ENCODE data around the gene PTPRG.

DNA sequence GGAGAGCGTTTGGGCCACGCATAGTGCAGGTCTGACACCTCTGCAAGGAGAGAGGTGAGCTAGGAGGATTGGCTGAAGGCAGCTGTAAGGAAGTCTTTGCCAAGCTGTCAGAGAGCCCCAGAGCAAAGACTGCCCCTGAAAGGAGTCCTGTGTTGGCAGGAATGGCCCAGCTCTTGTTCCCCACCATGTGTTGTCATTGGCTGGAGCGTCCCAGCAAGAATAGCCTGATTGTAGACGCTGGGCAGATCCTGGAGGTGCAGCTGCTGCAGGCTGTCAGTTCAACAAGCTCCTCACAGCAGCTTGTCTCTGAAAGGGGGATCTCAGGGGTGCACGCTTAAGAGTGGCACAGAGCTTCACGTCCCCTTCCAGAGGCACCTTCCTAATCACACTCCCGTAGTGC is 574.4 kb downstream of the PTPRG start:
- TF ChIP-seq, protein P1, sequence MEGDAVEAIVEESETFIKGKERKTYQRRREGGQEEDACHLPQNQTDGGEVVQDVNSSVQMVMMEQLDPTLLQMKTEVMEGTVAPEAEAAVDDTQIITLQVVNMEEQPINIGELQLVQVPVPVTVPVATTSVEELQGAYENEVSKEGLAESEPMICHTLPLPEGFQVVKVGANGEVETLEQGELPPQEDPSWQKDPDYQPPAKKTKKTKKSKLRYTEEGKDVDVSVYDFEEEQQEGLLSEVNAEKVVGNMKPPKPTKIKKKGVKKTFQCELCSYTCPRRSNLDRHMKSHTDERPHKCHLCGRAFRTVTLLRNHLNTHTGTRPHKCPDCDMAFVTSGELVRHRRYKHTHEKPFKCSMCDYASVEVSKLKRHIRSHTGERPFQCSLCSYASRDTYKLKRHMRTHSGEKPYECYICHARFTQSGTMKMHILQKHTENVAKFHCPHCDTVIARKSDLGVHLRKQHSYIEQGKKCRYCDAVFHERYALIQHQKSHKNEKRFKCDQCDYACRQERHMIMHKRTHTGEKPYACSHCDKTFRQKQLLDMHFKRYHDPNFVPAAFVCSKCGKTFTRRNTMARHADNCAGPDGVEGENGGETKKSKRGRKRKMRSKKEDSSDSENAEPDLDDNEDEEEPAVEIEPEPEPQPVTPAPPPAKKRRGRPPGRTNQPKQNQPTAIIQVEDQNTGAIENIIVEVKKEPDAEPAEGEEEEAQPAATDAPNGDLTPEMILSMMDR (IDR thresholded peaks at IDR 0.05 in 2 of 3, conservative IDR thresholded peaks at IDR 0.05 in 1 of 3; ENCODE audit: control insufficient read depth in 2 of 3, extremely low read depth in 1 of 3, insufficient read depth in 1 of 3, low read depth in 3 of 3, low read length in 3 of 3), result no peak
- TF ChIP-seq NBN (IDR thresholded peaks at IDR 0.05) (no peak), RFX5 (IDR thresholded peaks at IDR 0.05; ENCODE audit: low read depth, low read length) (no peak), CBX3 (IDR thresholded peaks at IDR 0.05; ENCODE audit: borderline replicate concordance, low read depth) (no peak), STAT3 (IDR thresholded peaks at IDR 0.05; ENCODE audit: low read depth, low read length) (no peak), KLF5 (IDR thresholded peaks at IDR 0.05; ENCODE audit: partially characterized antibody) (no peak), HDAC2 (IDR thresholded peaks at IDR 0.05) (no peak)
- TF ChIP-seq, protein P2, sequence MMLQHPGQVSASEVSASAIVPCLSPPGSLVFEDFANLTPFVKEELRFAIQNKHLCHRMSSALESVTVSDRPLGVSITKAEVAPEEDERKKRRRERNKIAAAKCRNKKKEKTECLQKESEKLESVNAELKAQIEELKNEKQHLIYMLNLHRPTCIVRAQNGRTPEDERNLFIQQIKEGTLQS (IDR thresholded peaks at IDR 0.05; ENCODE audit: borderline replicate concordance, extremely low read depth, low read depth, low read length), result no peak
- TF ChIP-seq, protein P3, sequence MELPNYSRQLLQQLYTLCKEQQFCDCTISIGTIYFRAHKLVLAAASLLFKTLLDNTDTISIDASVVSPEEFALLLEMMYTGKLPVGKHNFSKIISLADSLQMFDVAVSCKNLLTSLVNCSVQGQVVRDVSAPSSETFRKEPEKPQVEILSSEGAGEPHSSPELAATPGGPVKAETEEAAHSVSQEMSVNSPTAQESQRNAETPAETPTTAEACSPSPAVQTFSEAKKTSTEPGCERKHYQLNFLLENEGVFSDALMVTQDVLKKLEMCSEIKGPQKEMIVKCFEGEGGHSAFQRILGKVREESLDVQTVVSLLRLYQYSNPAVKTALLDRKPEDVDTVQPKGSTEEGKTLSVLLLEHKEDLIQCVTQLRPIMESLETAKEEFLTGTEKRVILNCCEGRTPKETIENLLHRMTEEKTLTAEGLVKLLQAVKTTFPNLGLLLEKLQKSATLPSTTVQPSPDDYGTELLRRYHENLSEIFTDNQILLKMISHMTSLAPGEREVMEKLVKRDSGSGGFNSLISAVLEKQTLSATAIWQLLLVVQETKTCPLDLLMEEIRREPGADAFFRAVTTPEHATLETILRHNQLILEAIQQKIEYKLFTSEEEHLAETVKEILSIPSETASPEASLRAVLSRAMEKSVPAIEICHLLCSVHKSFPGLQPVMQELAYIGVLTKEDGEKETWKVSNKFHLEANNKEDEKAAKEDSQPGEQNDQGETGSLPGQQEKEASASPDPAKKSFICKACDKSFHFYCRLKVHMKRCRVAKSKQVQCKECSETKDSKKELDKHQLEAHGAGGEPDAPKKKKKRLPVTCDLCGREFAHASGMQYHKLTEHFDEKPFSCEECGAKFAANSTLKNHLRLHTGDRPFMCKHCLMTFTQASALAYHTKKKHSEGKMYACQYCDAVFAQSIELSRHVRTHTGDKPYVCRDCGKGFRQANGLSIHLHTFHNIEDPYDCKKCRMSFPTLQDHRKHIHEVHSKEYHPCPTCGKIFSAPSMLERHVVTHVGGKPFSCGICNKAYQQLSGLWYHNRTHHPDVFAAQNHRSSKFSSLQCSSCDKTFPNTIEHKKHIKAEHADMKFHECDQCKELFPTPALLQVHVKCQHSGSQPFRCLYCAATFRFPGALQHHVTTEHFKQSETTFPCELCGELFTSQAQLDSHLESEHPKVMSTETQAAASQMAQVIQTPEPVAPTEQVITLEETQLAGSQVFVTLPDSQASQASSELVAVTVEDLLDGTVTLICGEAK (IDR thresholded peaks at IDR 0.05; ENCODE audit: borderline replicate concordance), result no peak
- TF ChIP-seq, protein P4, sequence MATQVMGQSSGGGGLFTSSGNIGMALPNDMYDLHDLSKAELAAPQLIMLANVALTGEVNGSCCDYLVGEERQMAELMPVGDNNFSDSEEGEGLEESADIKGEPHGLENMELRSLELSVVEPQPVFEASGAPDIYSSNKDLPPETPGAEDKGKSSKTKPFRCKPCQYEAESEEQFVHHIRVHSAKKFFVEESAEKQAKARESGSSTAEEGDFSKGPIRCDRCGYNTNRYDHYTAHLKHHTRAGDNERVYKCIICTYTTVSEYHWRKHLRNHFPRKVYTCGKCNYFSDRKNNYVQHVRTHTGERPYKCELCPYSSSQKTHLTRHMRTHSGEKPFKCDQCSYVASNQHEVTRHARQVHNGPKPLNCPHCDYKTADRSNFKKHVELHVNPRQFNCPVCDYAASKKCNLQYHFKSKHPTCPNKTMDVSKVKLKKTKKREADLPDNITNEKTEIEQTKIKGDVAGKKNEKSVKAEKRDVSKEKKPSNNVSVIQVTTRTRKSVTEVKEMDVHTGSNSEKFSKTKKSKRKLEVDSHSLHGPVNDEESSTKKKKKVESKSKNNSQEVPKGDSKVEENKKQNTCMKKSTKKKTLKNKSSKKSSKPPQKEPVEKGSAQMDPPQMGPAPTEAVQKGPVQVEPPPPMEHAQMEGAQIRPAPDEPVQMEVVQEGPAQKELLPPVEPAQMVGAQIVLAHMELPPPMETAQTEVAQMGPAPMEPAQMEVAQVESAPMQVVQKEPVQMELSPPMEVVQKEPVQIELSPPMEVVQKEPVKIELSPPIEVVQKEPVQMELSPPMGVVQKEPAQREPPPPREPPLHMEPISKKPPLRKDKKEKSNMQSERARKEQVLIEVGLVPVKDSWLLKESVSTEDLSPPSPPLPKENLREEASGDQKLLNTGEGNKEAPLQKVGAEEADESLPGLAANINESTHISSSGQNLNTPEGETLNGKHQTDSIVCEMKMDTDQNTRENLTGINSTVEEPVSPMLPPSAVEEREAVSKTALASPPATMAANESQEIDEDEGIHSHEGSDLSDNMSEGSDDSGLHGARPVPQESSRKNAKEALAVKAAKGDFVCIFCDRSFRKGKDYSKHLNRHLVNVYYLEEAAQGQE (IDR thresholded peaks at IDR 0.05; ENCODE audit: low read depth, low read length), result no peak
